SH-SY5Y (cell line): ENCODE results near the gene GOLGA6A.

Source experiments
- GATA2 ChIP-seq: IDR thresholded peaks from 2 replicates; pipeline ENCODE4 v1.6.1; 2011; ENCODE audit warnings: mild to moderate bottlenecking, low read depth, low read length
- GATA3 ChIP-seq: IDR thresholded peaks from 2 replicates; pipeline ENCODE4 v1.6.1; 2011; ENCODE audit warnings: low read depth, mild to moderate bottlenecking, low read length, moderate library complexity

DNA sequence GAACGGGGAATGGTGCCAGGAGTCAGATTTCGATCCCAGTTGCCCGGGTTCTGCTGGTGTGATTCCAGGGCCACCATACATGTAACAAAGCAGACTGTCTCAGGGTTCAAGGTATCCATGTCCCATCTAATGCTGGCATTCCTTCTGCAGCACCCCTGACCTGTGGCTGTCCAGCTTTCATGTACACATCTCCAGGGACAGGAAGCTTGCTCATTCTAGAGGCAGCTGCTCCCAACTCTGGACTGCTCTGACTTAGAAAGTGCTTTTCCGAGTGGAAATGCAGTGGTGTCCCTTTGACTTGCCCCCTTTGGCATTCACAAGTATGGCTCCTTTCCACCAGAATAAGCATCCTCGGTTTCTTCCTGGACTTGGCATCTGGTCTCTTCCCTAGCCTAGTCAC lies 56.9 kb downstream of the GOLGA6A start:
- TF ChIP-seq GATA2 (no peak), GATA3 (no peak)
